ENCODE data around the gene AIFM3.

DNA sequence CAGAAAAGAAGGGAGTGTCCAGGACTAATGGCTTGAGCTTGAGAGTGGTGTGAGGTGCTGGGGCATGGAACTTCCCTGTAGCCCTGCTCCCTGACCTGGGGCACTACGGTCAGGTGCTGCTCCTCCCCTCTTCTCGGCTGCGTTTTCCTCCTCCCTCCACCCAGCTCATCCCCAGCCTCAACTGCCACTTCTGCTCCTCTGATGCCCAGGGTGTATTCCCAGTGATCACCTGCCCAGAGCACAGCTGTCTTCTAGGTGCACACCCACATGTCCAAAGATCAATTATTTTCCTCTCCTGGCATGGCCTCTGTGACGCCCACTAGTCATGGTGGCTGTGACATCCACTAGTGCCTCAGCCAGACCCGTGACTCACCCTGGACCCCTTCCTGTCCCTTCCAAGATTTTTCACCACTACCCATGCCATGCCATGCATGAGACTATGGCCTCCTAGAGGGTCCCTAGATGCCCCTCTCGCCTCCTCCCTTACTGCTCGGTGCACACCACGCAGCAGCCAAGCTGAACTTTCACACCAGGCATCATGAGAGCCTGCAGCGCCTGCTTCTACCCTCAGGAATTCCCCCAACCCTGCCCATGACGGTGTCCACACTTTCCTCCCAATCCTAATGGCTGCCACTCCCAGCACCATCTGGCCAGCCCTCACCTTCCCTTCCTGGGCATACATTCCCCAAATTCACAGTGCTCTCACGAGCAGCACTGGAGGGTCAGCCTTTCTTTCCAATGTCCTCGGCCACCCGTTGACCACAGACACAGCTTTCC is 49.8 kb downstream of the AIFM3 start:
- TF ChIP-seq EZH2 (IDR thresholded peaks at IDR 0.05): no peak
- TF ChIP-seq POLR2AphosphoS5 (IDR thresholded peaks at IDR 0.05; ENCODE audit: borderline replicate concordance, low read depth, low read length): no peak
- no peak for TF ChIP-seq FOXP2 (optimal IDR thresholded peaks at IDR 0.05; ENCODE audit: control extremely low read depth, extremely low read length, insufficient read depth)
